Right atrium auricular region (tissue), 2 donors: Measurements from ENCODE around the gene POTEF. TPM values are rescaled to one million over a fixed set of nuclear protein-coding genes. Genes with fewer than 3 reads are reported as not detected.

ENCODE experiments used
- total RNA-seq, 2 donors: library from RNA; depleted of rRNA; stranded (reverse); fragments of >200 nt; gene quantifications; one replicate each; pipeline ENCODE4 v1.1.0, GENCODE V29; 2016

Gene POTEF
- total RNA-seq, 2 donors from 2014 or later: 0.47 TPM; not detected in 1

Other genes starting within 250 kb of the POTEF start
- gene RAB6C, start 149.6 kb downstream of the POTEF start, total RNA-seq: not detected
- gene CCDC74B, start 15.9 kb upstream of the POTEF start, total RNA-seq: 1 to 10 TPM; 1.1 to 2.5 TPM
- gene SMPD4, start 52.4 kb upstream of the POTEF start, total RNA-seq: 10 to 100 TPM; 20.7 to 23.8 TPM
- gene MZT2B, start 53.0 kb upstream of the POTEF start, total RNA-seq: 100 to 1,000 TPM; 104 to 157 TPM
- gene TUBA3E, start 69.2 kb upstream of the POTEF start, total RNA-seq: 1 to 10 TPM; 1.6 to 9.5 TPM
- 10 to 100 TPM; 66.6 to 86.9 TPM for gene IMP4, start 213.7 kb upstream of the POTEF start, total RNA-seq
- gene PTPN18, start 226.8 kb upstream of the POTEF start, total RNA-seq: 10 to 100 TPM; 13.3 to 20.8 TPM